GM15510 (cell line): Measurements from ENCODE around the gene CDPF1.

Experiments
- POLR2A ChIP-seq: IDR thresholded peaks from 3 replicates; pipeline ENCODE4 v1.6.1; 2011; ENCODE audit warnings: borderline replicate concordance; ENCODE audit not compliant: insufficient read length; ENCODE audit errors: extremely low read depth

The CDPF1 gene

GRCh38 chr22:46288846-46289243 is 38.8 kb upstream of the CDPF1 start:
- no peak for TF ChIP-seq POLR2A

DNA sequence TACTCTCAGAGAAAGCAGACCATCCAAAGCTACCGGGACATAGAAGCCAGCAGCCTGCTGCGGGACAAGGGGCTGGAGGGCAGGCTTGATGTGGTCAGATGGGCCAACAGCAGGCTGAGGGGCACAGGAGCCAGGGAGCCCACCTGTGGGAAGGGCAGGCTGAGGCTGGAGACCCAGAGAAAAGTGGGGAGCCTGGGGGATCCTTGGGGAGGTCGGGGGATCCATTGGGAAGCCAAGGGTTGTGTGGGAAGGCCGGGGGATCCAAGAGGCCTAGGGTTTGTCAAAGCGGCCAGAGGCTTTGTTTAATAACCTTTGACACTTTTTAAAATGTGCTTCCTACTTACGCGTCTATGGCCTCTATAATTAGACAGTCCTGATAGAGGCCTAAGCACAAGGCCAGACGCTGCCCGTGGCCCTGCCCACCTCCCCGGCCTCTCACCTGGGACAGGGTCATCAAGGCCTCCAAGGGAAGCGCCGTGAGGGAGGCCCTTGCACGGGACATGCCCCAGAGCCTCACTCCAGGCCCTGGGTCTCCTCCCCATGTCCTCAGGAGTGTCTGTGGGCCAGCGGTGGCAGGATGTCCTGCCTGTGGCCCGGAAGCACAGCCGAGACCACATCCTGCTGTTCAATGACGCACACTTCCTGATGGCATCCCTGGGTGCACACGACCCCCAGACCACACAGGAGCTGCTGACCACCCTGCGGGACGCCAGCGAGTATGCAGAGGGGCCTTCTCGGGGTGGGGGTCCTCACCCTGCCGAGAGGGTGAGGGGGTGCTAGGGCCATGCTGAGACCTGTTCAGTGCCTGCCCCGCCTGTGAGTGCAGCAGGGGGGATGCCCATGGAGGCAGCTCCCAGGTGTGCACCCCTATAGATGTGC is 38.0 kb upstream of the CDPF1 start:
- TF ChIP-seq POLR2A, result peak; percentile 84

DNA sequence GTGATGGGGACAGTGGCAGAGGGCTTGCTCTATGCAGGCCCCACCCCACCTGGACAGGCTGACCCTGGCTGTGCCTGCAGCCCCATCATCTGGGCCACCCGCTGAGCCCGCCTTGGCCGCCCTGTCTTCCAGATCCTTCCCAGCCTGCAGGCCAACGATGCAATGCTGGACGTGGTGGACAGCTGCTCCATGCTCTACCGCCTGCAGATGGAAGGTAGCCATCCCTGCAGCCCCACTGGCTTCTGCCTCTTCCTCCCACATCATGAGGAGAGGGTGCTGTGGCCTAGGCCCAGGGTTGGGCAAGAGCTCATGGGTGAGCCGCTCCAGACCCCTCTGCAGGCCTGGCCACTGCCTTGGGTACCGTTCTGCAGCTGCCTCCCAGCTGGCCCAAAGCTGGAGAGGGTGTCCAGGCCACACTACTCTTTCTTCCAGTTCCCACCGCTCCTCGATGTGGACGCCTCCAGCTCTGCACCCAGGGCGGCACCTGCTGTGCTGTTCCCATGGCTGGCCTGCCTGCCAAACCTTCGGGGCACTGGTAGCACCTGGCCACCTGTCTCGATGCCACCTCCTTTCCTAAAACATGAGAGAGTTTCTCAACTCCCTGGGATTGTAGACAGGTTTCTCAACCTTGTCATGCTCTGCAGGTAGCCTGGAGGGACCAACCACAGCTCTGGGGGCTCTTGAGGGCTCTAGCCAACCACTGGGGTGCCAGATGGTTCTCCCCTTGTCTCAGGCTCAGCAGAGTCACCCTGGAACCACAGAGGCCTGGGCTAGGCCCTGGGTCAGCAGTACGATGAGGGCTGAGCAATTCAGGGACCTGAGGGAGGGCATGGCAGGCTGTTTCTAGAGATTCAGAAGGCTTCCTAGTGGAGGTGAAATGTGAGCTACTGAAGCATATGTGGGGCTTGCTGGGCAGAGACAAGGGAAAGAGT is 37.1 kb upstream of the CDPF1 start:
- no peak for TF ChIP-seq POLR2A

GRCh38 chr22:46286006-46286405 is 35.9 kb upstream of the CDPF1 start:
- no peak for TF ChIP-seq POLR2A

DNA sequence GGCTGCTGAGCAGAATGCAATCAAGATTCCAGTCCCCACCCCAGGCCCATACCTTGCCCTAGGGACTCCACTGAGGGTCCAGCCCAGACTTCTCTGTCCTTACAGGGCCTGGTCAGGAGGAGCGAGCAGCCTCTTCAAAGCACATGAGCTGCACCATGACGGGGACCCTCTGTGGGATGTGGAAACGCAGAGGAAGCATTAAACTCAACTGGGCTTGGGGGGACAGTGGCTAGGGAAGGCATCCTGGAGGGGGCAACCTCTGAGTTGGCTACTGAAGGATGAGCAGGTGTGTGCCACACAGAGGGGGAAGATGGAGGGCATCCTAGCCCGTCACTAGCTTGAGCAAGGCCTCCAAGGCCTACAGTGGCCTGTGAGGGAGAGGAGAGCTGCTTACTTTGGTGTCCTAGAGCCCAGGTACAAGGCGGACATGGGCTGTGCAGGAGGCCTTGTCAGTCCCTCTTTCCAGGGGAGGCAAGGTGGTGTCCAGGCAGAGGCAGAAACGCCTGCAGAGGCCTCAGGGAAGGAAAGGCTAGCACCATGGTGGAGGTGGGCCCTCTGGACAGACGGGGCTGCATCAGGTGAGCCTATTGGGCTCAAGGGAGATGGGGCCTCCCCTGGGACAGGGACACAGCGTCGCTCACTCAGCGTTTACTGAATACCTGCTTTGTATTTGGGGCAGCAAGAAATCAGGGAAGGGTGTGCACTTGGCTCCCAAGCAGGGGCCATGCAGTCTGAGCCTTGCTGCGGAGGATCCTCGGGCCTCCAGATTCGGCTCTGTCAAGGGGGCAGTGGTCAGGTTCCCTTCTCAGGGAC is 32.0 kb upstream of the CDPF1 start:
- TF ChIP-seq POLR2A, result no peak

- no peak for TF ChIP-seq POLR2A
Observed at GRCh38 chr22:46280999-46281623, 31.0 kb upstream of the CDPF1 start.

DNA sequence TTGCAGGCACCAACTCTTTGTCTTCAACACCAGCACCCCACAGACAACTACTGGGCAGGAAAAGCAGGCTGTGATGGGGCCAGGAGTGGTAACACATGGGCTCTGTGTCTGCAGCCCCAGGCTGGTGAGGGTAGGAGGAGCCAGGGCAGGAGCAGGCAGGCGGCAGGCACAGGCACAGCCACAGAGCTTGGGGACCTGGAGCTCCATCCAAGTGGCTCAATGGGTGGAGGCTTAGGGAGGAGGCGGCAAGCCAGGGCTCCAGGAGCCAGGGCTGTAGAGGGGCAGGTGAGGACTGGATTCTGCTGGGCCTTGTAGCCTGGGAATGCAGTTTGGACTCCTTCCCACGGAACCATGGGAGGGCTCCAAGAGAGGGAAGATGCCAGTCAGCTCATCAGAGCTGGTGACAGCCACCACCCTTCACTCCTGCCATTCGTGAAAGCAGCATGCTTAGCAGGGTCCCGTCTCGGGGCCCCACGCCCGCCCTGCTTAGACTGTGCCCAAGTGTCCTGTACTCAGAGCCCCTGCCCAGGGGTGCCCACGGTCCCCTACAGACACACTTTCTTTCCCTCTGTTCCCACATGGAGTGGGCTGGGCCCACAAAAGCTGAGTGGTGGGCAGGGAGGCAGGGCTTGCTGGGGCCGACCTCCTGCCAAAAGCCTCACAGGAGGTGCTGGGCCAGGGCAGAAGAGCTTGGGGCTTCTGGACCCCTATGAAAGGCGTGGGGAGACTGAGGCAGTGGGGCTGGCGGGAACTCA is 30.1 kb upstream of the CDPF1 start:
- no peak for TF ChIP-seq POLR2A

DNA sequence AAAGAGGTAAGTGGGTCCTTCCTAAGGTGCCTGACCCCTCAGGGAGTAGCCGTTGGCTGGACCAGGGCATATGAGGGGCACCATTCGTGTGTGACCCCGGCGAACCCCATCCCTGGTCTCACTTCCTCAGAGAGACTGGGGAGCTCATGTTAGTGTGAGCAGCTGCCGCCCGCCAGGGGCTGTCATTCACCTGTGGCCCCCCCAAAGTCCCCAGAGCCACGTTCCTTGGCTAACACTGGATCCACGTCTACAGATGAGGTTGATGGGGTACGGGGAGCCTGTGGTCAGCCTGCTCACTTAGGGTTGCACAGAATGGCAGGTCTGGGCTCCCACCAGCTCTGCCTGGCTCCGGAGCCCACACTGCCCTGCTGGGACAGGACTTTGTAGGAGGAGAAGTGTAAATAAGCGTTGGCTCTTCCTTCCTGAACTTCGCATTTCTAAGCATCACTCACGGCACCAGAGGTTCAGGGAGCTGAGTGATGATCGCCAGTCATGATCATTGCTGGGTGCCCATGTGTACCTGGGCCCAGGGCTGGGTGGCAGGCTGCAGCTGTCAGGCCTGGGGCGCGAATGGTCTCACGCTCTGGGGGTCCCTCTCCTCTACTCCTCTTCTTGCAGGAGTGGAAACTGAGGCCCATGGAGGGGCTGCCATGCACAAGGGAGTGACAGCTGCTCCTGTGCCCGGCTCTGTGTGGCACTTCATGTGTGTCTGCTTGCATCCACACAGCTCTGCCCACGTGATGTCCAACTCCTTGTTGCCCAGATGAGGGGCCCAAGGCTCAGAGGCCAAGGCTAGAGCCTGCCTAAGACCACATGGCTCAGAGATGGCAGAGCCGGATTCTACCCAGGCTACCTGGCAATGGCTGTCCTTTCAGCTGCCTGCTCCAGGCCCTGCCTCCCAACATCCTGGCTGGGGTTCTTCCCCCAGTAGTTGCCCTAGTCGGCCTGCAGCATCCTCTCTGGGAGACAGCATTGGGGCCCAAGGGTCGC is 28.9 kb upstream of the CDPF1 start:
- no peak for TF ChIP-seq POLR2A

- TF ChIP-seq POLR2A, result no peak
Observed at GRCh38 chr22:46276563-46276962, 26.5 kb upstream of the CDPF1 start.

- TF ChIP-seq POLR2A, result no peak
Observed at GRCh38 chr22:46275455-46276122, 25.5 kb upstream of the CDPF1 start.

DNA sequence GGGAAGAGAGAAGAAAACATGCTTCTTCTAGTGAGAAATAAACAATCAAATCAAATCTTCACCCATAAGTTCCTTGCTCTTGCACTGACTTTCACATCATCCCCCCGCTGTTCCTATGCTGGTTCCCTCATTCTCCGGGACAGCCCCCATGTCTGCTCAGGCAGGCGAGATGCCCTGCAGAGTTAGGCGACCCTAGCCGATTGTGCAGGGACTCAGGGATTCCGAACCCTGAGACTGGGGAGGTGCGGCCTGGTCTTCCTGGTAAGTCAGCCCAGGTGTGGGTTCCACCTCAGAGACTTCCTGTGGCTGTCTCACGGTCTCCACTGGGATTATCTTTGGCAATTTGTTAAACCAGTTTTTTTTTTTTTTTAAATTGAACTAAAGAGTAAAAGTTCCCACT is 24.3 kb upstream of the CDPF1 start:
- TF ChIP-seq POLR2A, result no peak
